Transverse colon (tissue), 4 donors: Measurements from ENCODE around the gene RGS16.

ENCODE experiments used
- EP300 ChIP-seq: sonication (generic); formaldehyde crosslinking; IDR thresholded peaks from one replicate; pipeline ENCODE4 v1.6.1; 2017; ENCODE audit warnings: antibody characterized with exemption, low read depth
- POLR2A ChIP-seq: fragments of 450-650 bp; IDR thresholded peaks from one replicate; pipeline ENCODE4 v1.6.1; 2016; ENCODE audit warnings: antibody characterized with exemption, mild to moderate bottlenecking, moderate library complexity
- POLR2AphosphoS5 ChIP-seq, 3 donors: sonication (generic); formaldehyde crosslinking; IDR thresholded peaks; one replicate each; pipeline ENCODE4 v1.6.1; 2016; ENCODE audit warnings: antibody characterized with exemption in 3 of 3
- TF ChIP-seq, protein P1 (sequence below), 5 experiments: fragments of 200-600 bp in 3 of 5; fragments of 450-650 bp in 2 of 5; sonication (generic) in 3 of 5; IDR thresholded peaks; 1 replicate in 2 of 5; 2 replicates in 3 of 5; pipeline ENCODE4 v1.5.1; 2016 to 2017; ENCODE audit warnings: antibody characterized with exemption in 5 of 5, inconsistent platforms in 3 of 5, mild to moderate bottlenecking in 2 of 5, moderate library complexity in 1 of 5

DNA sequence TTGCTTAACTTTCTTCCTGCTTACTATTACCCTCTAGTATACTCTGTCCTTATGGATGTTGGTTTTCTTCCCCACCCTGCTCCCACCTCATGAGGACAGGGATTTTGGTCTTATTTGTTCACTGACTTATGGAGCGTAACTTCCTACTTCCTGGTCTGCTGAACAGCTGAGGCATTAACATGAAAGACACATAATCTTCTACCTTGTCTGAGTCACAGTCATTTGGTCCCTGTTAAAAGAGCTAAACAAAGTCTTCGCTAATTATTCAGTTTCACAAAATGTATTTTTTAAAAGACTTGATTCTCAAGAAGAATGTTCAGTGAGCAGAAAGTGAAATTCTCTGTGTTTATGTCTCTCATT is 33.6 kb downstream of the RGS16 start:
- TF ChIP-seq POLR2AphosphoS5 (IDR thresholded peaks at IDR 0.05): no peak
- no peak for TF ChIP-seq EP300
- TF ChIP-seq, protein P1, sequence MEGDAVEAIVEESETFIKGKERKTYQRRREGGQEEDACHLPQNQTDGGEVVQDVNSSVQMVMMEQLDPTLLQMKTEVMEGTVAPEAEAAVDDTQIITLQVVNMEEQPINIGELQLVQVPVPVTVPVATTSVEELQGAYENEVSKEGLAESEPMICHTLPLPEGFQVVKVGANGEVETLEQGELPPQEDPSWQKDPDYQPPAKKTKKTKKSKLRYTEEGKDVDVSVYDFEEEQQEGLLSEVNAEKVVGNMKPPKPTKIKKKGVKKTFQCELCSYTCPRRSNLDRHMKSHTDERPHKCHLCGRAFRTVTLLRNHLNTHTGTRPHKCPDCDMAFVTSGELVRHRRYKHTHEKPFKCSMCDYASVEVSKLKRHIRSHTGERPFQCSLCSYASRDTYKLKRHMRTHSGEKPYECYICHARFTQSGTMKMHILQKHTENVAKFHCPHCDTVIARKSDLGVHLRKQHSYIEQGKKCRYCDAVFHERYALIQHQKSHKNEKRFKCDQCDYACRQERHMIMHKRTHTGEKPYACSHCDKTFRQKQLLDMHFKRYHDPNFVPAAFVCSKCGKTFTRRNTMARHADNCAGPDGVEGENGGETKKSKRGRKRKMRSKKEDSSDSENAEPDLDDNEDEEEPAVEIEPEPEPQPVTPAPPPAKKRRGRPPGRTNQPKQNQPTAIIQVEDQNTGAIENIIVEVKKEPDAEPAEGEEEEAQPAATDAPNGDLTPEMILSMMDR (IDR thresholded peaks at IDR 0.05): no peak
- no peak for TF ChIP-seq POLR2A
